ENCODE data around the gene FAXC.

Gene FAXC

GRCh38 chr6:99348288-99349170 is 945 bp downstream of the FAXC start:
- no peak overlapping the region for H3K4me3 ChIP-seq (ENCODE audit: low read depth, low read length)
- DNase-seq (ENCODE audit: low read depth): no peak
- no peak for TF ChIP-seq MYC (IDR thresholded peaks at IDR 0.05; ENCODE audit: low read depth, low read length)
- TF ChIP-seq, protein P1, sequence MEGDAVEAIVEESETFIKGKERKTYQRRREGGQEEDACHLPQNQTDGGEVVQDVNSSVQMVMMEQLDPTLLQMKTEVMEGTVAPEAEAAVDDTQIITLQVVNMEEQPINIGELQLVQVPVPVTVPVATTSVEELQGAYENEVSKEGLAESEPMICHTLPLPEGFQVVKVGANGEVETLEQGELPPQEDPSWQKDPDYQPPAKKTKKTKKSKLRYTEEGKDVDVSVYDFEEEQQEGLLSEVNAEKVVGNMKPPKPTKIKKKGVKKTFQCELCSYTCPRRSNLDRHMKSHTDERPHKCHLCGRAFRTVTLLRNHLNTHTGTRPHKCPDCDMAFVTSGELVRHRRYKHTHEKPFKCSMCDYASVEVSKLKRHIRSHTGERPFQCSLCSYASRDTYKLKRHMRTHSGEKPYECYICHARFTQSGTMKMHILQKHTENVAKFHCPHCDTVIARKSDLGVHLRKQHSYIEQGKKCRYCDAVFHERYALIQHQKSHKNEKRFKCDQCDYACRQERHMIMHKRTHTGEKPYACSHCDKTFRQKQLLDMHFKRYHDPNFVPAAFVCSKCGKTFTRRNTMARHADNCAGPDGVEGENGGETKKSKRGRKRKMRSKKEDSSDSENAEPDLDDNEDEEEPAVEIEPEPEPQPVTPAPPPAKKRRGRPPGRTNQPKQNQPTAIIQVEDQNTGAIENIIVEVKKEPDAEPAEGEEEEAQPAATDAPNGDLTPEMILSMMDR (IDR thresholded peaks at IDR 0.05; ENCODE audit: low read depth, low read length): no peak
- TF ChIP-seq POLR2A (IDR thresholded peaks at IDR 0.05; ENCODE audit: extremely low read depth, insufficient read length): no peak
- TF ChIP-seq, protein P2, sequence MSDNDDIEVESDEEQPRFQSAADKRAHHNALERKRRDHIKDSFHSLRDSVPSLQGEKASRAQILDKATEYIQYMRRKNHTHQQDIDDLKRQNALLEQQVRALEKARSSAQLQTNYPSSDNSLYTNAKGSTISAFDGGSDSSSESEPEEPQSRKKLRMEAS (IDR thresholded peaks at IDR 0.05; ENCODE audit: low read depth, low read length): no peak

DNA sequence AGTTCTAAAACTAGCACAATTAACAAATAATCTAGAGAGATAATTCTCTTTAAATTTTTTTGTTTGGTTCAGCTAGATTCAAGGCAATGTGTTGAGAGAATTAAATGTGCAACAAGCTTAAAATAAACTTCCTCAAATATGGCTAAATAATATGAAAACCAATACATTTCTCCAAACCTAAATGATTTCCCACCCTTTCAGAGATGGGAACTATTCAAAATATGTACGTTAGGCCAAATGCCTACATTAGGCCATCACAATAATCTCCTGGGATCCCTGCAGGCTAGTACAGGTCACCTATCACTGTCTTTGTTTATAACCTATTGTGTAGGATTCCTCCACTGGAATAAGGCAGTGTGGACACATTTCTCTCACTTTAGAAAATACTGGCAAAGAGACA is 1.7 kb downstream of the FAXC start:
- TF ChIP-seq MYC (IDR thresholded peaks at IDR 0.05; ENCODE audit: low read depth, low read length): no peak
- TF ChIP-seq, protein P1 (IDR thresholded peaks at IDR 0.05; ENCODE audit: low read depth, low read length): no peak
- no peak for TF ChIP-seq POLR2A (IDR thresholded peaks at IDR 0.05; ENCODE audit: extremely low read depth, insufficient read length)
- TF ChIP-seq, protein P2 (IDR thresholded peaks at IDR 0.05; ENCODE audit: low read depth, low read length): no peak
- no peak for DNase-seq (ENCODE audit: low read depth)
- no peak overlapping the region for H3K4me3 ChIP-seq (ENCODE audit: low read depth, low read length)

DNA sequence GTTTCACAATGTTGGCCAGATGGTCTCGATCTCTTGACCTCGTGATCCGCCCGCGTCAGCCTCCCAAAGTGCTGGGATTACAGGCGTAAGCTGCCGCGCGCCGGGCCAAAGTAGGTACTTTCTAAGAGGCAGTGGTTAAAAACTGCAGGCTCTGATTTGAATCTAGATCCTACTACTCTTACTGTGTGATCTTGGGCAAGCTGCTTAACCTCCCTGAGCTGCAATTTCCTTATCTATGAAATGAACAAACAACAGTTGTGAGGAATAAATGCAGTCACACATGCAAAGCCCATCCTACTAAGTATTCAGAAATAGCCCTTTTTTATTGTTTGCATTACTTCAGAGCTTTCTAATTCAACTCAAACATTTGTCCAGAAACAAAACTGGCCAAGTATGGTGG is 2.9 kb downstream of the FAXC start:
- DNase-seq (ENCODE audit: low read depth): no peak
- TF ChIP-seq POLR2A (IDR thresholded peaks at IDR 0.05; ENCODE audit: extremely low read depth, insufficient read length): no peak
- TF ChIP-seq, protein P2 (IDR thresholded peaks at IDR 0.05; ENCODE audit: low read depth, low read length): no peak
- no peak for TF ChIP-seq MYC (IDR thresholded peaks at IDR 0.05; ENCODE audit: low read depth, low read length)
- TF ChIP-seq, protein P1 (IDR thresholded peaks at IDR 0.05; ENCODE audit: low read depth, low read length): no peak
- H3K4me3 ChIP-seq (ENCODE audit: low read depth, low read length): no peak overlapping the region

- no peak overlapping the region for H3K4me3 ChIP-seq (ENCODE audit: low read depth, low read length)
- TF ChIP-seq, protein P2 (IDR thresholded peaks at IDR 0.05; ENCODE audit: low read depth, low read length): no peak
- TF ChIP-seq POLR2A (IDR thresholded peaks at IDR 0.05; ENCODE audit: extremely low read depth, insufficient read length): no peak
- TF ChIP-seq, protein P1 (IDR thresholded peaks at IDR 0.05; ENCODE audit: low read depth, low read length): no peak
- TF ChIP-seq MYC (IDR thresholded peaks at IDR 0.05; ENCODE audit: low read depth, low read length): no peak
Measured at GRCh38 chr6:99345164-99345563, 4.3 kb downstream of the FAXC start.

DNA sequence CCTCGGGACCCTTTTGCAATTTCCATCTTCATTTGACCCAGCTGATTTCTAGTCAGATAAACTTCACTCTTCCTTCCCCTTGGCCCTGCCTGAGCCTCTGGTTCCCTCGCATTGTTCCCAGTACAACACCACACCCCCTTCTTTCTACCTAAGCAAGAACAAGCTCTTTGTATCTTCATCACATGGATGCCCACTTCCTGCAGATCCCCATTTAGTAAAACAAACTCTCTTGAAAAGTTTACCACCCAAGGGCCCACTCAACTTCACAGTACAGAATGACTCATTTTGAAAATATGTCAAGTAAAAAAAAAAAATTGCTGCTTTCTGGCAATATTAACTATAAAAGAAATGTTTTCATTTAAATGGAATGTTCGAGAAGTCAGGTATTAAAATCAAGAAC is 5.2 kb downstream of the FAXC start:
- no peak for DNase-seq (ENCODE audit: low read depth)
- H3K4me3 ChIP-seq (ENCODE audit: low read depth, low read length): no peak overlapping the region
- TF ChIP-seq, protein P2 (IDR thresholded peaks at IDR 0.05; ENCODE audit: low read depth, low read length): no peak
- TF ChIP-seq POLR2A (IDR thresholded peaks at IDR 0.05; ENCODE audit: extremely low read depth, insufficient read length) (no peak), MYC (IDR thresholded peaks at IDR 0.05; ENCODE audit: low read depth, low read length) (no peak)
- TF ChIP-seq, protein P1 (IDR thresholded peaks at IDR 0.05; ENCODE audit: low read depth, low read length): no peak

More at GRCh38 chr6:99345164-99345563, 4.3 kb downstream of the FAXC start:
- no peak for DNase-seq (ENCODE audit: low read depth)
